Activated CD4-positive, alpha-beta T cell treated with anti-CD3 and anti-CD28 coated beads for 24 hours (primary cell): ENCODE results near the gene LINGO4.

Experiments used
- DNase-seq, 2 donors: peaks; one replicate each; pipeline ENCODE4 v3.0.0-alpha.2; 2020; ENCODE audit warnings: low read depth in 2 of 2

The LINGO4 gene

DNA sequence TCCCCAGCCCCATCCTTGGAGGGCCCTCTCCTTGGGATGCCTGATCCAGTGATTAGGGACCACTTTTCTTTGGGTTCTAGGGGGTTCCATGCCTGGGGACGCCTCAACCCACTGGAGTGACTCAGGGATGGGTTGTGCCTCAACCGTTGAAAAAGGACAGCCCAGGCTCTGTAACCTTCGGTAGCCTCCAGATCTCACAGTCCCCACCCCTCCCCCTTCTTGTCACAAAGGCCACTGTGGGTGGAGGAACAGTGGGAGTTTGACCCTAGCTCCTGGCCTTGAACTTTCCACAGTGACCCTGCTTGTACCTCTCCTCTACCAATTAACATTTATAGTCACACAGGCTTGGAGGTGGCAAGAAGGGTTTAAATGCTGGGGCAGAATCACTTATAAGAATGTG, 29.0 kb upstream of the LINGO4 start:
- DNase-seq = no peak

DNA sequence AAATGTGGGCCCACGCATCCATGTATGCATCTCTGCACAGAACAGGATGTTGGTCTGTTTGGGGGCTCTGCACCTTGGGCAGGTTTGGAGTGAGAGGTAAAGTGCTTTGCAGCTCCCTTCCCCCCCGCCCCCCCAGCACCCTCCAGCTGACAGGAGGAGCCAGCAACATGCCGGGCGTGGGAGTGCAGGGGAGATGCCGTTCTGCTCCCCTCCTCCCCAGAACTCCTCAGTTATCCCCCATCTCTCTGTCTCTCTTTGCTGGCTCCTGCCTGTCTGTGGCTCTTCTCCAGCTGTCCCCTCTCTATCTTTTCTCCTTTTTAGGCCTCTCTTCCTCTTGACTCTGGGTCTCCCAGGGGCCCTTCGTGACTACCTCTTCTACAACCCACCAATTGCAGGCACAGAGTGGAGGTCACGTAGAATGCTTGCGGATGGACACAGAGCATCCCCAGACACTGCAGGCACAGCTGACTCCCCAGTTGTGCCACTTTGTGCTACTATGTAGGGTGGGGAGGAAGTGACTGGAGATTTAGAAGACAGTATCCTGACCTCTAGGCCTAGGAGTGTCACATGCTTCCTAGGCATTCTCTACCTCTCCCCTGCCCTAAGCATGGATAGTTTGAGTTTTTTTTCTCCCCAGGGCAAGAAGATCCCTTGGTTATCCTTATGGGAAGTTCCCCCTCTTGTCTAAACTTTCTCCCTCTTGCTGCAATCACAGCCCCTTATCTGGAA, 28.1 kb upstream of the LINGO4 start:
- no peak for DNase-seq

DNA sequence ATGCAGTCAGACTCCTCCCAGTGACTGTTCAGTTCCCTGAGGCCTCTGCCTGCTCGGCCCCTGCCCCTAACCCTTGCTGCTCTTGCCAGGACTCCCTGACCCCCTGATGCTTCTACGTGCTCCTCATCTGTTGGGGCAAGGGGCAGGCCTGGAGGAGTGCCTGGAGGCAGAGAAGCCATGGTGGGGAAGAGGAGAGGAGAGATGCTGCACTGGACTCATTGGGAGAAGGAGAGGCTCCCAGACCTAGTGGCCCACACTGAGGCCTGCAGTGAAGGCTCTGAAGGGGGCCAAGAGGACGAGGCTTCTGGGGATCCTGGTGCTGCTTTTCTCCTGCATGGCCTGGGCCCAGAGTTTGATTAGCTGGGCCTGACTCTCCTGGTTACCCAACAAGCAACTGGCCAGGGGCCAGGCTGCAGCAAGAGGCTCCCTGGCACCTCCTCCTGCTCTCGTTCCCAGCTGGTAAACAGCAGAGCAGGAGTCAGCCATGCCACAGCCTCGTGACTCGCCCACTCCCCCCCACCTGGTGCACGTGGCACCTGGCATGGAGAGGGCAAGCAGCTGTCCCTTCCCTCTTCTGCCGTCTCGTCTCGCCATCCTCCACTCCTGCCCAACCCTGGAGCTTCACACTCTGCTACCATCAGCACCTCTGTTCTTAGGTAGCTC, 27.2 kb upstream of the LINGO4 start:
- no peak for DNase-seq

DNA sequence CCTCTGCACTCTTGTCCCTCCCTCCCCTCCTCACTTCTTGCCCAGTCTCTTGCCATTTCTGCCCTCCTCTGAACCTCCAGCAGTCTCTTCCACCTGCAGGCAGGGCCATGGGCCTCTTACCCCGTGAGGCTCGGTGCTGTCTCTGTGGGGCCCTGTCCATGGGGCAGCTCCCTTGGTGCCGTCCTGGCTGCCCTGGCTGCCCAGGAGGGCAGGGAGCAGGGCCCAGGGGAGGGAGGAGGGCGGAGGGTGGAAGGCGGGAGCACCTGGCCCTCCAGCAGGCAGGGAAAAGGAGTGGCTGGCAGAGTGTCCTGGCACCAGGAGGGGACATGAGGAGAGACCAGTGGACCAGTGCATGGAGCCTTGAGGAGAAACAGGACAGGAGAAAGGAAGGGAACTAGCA, 26.4 kb upstream of the LINGO4 start, which contains the start of gene RORC:
Gene RORC, minus strand, starts transcription at position 198 of the 400 bp plus-strand sequence. Its CDS starts 38 bp downstream, at position 160.
- DNase-seq = no peak

DNA sequence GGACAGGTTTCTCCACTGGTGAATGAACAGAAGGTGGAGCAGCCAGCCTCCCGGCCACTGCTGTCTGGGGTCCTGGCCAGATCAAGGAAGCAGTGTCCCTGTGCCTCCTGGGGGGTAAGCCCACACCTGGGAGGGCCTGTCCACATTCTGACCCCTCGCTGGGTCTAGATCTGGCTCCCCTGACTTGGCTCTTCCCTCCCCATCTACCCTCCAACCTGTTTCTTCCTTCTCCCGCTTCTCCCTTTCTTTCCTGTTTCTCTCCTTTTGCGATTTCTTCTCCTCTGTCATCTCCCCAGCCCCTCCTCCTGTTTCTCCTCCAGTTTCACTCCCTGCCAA, 26.0 kb upstream of the LINGO4 start:
- no peak for DNase-seq

DNA sequence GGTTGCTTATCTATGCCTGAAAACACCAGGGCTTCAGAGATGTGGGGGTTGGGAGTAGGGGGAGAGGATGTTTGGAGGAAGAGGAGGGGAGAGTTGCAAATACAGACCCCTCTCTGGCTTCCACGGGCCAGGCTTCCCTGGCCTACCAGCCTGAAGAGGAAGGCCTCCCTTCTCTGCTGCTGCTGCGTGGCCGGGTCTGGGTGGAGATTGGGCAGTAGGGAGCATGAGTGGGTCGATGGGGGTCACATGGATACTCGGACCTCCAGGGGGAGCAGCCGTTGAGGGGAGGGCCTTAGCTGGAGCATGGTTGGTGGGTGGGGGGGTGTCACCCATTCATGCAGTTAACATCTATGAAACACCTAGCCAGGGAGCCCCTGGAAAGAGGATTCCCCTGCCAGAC, 24.8 kb upstream of the LINGO4 start:
- DNase-seq = no peak

DNA sequence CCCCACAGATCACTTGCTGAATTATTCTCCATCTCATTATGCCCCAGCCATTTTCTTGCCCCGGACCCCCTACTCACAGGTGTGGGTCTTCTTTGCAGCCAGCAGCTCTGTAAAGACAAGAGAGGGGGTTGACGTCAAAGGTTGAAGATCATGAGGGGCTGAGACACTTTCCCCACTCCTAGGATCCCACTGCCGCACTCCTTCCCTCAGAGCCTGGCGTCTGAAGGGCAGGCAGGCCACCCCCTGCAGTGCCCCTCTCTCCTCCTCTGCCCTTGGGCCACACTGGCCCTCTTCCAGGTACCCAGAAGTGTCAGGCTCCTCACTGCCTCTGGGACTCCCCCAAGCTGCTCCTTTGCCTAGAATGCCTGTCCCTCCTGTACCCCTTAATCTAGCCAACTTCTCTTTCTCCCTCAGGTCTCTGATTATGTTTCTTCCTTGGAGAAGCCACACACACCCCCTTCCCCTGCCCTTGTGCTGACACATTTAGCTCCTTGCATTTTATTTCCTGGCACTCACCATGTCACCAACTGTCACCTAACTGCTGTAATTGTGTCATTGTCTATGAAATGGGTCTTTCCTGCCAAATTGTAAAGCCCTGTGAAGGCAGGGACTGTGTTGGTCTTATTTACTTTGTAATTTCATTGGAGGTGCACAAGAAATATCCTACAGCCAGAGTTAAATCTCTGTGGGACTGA, 24.3 kb upstream of the LINGO4 start:
- DNase-seq = no peak

DNA sequence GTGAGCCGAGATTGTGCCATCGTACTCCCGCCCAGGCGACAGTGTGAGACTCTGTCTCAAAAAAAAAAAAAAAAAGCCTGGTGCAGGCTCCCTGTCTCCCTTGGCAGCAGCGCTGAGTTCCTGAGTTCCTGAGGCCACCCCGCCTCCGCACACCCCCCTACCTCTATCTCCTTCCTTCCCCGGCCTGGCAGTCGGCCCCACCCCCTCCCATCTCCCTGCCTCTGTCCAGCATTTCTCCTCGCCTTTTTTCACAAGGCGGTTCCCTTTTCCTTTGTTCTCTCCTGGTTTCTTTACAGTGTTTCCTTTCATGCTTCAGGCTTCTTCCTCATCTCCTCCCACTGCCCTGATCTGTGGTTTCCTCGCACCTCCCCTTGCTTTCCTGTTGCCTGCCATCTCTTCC, 23.7 kb upstream of the LINGO4 start:
- no peak for DNase-seq

DNA sequence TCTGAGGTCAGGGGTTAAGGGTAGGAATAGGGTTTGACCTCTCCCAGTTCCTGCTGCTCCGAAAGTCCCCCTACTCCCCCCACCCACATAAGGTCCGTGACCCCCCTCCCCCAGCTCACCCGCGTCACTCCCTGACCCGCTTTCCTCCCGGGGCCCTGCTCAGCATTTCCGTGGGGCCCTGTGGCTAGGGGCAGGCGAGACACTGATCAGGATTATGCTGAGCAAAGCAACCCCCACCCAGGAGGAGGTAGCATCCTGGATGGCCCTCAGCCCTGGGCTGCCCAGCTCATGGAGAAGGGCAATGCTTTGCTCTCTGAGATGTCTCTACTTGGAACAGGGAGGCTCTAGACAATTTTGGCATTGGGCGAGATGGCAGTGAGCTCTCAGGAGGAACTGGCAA, 22.6 kb upstream of the LINGO4 start:
- no peak for DNase-seq

DNA sequence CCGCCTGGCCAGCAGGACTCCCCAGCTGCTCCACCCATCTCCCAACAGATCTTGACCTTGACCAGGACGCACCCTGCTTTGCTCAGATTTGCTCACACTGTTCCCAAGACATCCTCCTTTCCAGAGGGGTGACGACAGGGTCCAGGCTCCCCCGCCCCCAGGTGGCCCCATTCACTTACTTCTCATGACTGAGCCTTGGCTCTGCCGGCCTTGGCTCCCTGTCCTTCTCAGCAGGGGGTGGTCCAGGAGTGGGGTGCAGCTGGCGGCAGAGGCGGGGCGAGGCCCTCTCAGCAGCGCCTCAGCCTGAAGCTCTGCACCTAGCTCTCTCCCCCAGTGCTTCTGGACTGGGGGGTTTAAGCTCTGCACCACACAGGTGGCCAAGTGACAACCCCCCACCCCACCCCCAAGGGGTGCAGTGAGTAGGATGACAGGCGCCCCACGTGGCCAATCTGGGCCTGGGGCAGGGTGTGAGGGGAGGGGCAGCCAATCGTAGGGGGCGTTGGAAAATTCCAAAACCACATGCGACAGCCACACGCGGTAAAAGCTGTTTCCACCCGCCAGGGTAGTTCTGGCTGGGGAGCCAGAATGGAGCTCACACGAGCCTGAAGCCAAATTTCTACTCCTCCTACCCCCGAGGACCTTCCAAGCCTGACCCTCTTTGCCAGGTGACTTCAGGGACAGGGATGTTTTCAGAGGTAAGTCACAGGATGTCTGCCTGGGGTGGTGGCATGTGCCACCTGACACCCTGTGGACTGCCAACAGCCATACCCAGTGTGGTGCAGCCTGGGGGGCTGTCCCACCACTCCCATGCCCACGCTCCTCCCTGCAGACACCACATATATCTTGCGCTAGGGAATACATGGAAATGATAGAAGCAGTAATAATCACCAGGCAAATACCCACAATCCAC, 20.8 kb upstream of the LINGO4 start:
- DNase-seq = no peak

DNA sequence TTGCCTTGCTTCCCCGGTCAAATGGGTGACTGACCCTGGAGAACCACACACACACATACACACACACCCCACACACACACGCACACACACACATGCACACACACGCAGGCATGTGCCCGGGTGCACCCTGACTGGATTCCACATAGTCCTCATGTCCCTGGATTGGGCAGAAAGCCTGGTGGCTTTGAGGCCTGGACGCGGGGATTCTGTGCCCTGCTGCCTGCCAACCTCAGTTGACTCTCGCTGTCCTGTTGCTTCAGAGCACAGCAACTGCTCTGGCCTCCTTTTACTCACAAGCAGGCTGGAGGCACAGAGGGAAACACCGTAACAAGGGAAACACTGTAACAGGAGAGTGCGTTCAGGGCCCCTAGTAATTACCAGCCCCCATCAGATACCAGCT, 20.0 kb upstream of the LINGO4 start:
- no peak for DNase-seq

DNA sequence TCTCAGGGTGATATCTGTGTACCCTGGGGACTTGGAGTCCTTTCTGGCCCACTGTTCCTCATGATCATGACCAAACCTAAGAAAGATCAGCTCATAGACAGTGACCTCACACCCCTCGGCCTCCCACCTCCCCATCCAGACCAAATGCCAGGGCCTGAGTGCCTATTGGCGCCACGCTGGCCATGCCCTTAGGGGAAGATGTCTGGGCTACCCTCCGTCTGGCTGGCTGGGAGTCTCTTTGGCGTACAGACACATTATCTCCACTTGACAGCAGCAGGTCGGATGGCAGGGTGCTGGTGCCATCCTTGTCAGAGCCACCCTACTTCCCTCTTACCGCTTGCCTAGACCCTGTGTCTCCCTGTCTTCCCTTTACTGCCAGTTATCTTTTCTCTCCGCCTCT, 18.0 kb upstream of the LINGO4 start:
- no peak for DNase-seq

DNA sequence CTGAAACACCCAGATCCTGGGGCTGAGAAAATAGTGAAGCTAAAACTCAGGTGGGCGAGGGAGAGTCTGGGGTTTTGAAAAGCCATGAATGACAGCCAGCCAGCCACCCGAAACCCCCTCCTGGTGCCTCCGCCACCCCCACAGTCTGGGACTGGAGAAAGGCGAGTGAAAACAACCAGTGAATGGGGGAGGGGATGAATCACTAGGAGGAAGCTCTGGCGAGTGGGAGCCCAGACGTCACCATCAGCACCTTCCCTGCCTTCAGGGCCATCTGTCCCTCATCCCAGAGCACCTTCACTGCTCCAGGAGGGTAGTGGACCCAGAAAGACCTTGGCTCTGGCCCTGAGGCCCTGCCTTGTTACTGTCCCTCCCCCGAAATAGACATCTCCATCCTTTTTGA, 17.2 kb upstream of the LINGO4 start:
- no peak for DNase-seq

DNA sequence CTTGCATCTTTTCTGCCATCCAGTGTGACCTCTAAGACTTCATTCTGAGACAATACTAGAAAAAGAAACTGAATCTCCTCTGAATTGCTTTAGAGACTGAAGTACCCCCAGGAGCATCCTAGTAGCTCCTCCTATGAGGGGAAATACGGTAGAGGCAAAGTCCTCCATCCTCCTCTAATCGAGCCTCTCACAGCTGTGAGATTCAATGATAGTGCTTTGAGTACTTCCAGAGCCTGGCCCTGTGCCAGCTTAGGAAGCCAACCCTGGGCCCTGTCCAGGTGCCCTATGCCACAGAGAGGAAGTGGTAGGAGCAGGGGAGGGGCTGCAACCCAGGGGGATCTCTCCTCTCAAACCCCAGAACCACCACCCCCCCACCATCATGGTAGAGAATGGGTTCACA, 15.7 kb upstream of the LINGO4 start:
- DNase-seq = no peak

DNA sequence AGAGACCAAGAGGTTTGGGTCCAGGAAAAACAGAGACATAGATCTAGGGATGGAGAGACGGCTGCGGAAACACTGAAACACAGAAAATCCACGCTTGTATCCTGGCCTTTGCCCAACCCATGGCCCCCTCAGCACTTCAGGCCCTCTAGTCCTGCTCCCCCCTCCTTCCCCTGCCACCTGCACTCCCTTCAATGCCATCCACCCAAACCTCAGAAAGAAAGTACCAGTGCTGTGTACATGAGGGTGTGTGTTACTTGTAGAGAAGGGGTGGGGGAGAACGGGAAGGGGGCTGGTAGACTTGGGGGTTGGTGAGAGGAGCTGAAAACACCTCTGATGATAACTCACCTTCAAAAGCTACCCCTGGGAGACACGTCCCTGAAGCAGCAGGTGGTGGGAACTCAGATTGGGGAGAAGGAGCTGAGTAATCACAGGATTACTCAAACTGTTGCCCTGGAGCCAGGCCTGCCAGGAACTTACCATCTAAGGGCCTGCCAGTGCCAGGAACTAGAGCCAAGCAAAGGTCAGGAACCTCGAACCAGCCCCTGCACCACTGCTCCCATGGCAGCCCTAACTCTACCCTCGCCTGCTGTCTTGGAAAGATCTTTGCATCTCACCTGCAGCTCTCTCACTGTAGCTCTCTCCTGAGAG, 14.9 kb upstream of the LINGO4 start:
- no peak for DNase-seq

DNA sequence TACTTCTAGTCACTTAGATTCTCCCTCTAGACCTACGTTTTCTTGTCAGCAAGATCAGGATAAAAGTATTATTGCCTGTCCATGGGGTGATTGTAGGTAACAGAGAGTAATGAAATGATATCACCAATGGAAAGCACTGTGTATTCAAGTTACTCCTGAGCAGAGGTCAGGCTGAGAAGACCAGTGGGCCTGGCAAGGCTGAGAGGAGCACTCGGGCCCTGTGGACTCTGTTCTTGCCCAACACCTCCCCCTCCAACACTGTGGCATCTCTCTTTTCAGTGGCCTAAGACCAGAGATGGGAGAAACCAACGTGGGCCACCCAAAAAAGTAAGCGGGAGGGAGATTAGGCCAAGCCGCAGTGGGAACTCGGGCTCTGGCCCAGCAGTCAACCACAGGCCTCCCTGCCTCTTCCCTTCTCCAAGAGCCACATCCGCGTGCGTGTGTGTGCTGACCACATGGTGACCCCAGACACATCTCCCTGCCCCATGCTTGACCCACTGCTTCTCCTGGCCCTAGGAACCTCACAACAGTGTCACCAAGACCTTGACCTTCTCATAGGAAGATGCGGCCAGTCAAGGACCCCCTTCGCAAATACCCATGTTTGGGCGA, 14.1 kb upstream of the LINGO4 start:
- no peak for DNase-seq

DNA sequence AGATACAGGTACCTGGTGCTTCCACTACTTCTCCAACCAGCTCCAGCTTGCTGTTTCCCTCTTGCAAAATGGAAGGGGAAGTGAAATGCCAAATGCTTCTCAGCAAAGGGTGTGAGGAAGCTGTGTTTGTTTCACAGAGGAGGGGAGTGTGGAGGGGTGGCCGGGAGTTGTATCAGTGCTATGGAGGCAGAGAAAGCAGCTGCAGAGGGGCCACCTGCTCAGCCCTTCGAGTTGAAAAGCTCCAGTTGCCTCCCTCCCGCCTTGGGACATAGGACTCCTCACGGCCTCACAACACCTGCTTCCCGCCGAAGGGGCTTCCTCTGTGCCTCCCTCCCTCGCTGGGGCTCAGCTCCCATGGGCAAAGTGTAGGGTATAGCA, 12.1 kb upstream of the LINGO4 start:
- DNase-seq = no peak

DNA sequence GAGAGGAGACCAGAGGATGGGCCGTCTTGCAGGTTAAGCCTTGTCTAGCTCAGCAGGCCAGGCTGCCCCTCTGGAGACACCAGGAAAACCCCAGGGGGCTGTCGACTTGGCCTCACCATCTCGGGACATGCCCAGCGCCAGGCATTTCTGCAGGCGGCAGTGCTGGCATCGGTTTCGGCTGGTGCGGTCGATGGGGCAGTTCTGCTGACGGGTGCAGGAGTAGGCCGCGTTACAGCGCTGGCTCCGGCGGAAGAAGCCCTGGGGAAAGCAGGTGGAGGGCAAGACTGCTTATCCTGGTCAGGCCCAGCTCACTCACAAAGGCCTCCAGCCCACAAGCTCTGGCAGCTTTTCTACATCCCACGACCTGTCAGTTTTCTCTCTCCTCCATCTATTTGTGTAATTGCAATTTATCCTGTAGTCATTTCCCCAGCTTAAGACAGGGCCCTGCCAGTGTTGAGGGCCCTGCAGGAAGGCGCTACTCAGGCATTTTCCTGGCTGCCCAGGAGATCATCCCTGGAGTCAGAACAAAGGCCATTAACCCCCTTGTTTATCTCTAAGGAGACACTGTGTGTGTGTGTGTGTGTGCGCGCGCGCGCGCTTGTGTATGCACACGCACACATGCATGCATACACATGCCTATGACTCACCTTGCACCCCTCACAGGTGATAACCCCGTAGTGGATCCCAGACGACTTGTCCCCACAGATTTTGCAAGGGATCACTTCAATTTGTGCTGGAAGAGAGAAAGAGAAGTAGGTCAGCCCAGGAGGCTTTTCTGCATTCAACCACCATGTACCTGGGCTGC, 11.5 kb upstream of the LINGO4 start:
- DNase-seq = no peak

DNA sequence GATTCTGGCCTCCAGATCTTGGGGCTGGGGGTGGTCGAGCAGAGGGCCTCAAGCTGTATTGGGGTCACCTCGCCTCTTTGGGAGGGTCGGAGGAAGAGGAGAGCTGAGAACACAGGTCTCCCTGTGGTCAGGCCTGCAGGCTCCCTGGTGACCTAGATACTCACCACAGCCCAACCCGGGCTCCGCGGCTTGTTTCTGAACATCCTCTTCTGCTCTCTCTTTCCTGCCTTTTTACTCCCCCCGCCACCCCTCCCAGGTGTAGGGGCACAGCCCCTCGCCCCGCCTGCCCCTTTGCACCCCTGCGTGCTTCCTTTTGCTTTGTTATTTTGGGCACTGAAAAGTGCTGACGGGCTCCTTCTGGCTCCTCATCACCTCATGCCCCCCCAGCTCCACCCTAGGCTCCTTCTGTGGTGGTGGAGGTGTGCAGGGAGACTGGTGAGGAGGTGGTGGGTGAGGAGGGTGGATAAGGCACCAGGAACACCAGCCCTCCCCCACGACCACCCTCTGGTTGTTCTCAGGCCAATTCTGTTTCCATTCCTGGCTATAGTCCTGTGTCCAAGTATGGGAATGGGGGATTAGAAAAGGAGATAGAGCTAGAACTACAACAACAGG, 10.6 kb upstream of the LINGO4 start:
- no peak for DNase-seq

DNA sequence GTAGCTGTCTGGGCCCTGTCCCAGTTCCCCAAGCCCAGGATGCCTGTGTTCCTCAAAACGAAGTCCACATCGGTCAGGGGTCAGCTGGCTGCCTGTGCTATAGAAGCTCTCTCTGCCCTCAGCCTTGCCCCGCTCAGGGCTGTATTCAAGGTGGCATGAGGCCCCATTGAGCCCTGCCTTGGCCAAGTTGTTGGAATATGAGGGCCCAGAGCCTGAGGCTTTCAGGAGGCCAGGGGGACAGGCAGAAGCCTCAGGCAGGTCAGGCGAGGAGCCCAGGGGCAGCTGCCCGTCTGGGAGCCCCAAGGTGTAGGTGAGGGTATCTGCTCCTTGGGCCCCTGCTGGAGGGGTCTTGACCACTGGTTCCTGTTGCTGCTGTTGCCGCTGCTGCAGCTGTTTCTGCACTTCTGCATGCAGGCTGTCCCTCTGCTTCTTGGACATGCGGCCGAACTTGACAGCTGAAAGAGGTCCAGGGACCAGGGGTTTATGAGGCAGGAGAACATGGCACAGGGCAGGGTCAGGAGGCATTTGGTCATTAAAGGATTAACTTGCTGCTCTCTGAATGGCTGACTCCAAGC, 9.8 kb upstream of the LINGO4 start:
- no peak for DNase-seq
